ENCODE results near the gene NLRP9.

- TF ChIP-seq, protein P1, sequence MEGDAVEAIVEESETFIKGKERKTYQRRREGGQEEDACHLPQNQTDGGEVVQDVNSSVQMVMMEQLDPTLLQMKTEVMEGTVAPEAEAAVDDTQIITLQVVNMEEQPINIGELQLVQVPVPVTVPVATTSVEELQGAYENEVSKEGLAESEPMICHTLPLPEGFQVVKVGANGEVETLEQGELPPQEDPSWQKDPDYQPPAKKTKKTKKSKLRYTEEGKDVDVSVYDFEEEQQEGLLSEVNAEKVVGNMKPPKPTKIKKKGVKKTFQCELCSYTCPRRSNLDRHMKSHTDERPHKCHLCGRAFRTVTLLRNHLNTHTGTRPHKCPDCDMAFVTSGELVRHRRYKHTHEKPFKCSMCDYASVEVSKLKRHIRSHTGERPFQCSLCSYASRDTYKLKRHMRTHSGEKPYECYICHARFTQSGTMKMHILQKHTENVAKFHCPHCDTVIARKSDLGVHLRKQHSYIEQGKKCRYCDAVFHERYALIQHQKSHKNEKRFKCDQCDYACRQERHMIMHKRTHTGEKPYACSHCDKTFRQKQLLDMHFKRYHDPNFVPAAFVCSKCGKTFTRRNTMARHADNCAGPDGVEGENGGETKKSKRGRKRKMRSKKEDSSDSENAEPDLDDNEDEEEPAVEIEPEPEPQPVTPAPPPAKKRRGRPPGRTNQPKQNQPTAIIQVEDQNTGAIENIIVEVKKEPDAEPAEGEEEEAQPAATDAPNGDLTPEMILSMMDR (IDR thresholded peaks at IDR 0.05) = no peak
- TF ChIP-seq POLR2A (IDR thresholded peaks at IDR 0.05) = no peak
Observed at GRCh38 chr19:55716531-55716930, 21.7 kb downstream of the NLRP9 start.

Measured in transverse colon (tissue), 3 donors.